Calu3 (cell line): ENCODE data around the gene MKRN1. TPM values are rescaled to one million over a fixed set of nuclear protein-coding genes. Genes with fewer than 3 reads are reported as not detected.

ENCODE experiments used
- BruUV-seq: library from RNA; stranded (reverse); fragments of 400-500 nt; replicated peaks from 2 replicates; lab custom pipeline; 2021; lab: Mats Ljungman, UMichigan
- CTCF ChIA-PET: fragments of 300-600 bp; sonication (Branson Sonifier 250); formaldehyde crosslinking; loops from one replicate; lab custom pipeline; 2022; ENCODE audit warnings: antibody characterized with exemption; lab: Charles Lee
- DNase-seq: peaks from one replicate; pipeline ENCODE4 v3.0.0; 2022
- H3K27ac Mint-ChIP-seq: one replicate; pipeline ENCODE4 v1.8.0; 2022; ENCODE audit warnings: mixed read lengths; ENCODE audit not compliant: unreplicated experiment
- H3K27me3 Mint-ChIP-seq: one replicate; pipeline ENCODE4 v1.8.0; 2022; ENCODE audit warnings: mixed read lengths; ENCODE audit not compliant: unreplicated experiment
- H3K36me3 Mint-ChIP-seq: one replicate; pipeline ENCODE4 v1.8.0; 2022; ENCODE audit warnings: mild to moderate bottlenecking, moderate library complexity, mixed read lengths; ENCODE audit not compliant: insufficient read depth, unreplicated experiment
- H3K4me1 Mint-ChIP-seq: one replicate; pipeline ENCODE4 v1.8.0; 2022; ENCODE audit warnings: mild to moderate bottlenecking, low read depth, mixed read lengths; ENCODE audit not compliant: unreplicated experiment
- H3K4me3 Mint-ChIP-seq: one replicate; pipeline ENCODE4 v1.8.0; 2022; ENCODE audit warnings: mild to moderate bottlenecking, low read depth, moderate library complexity, mixed read lengths; ENCODE audit not compliant: unreplicated experiment
- H3K9me3 Mint-ChIP-seq: one replicate; pipeline ENCODE4 v1.8.0; 2022; ENCODE audit warnings: low read depth, mixed read lengths; ENCODE audit not compliant: unreplicated experiment
- intact Hi-C: fragments of 100-400 bp; cut with micrococcal nuclease; formaldehyde crosslinking; loops from one replicate; pipeline ENCODE4 v1.10.0; 2022; ENCODE audit not compliant: unreplicated experiment
- total RNA-seq: library from RNA; stranded (reverse); gene quantifications from 2 replicates; pipeline ENCODE4 v1.2.3, GENCODE V29; 2022
- TF ChIP-seq, protein P1 (sequence below): fragments of 200-600 bp; IDR thresholded peaks from one replicate; pipeline ENCODE4 v1.8.0; 2022; ENCODE audit warnings: antibody characterized with exemption; ENCODE audit not compliant: unreplicated experiment

MKRN1 gene
- total RNA-seq, 1 experiment from 2014 or later, result 85.3 TPM

DNA sequence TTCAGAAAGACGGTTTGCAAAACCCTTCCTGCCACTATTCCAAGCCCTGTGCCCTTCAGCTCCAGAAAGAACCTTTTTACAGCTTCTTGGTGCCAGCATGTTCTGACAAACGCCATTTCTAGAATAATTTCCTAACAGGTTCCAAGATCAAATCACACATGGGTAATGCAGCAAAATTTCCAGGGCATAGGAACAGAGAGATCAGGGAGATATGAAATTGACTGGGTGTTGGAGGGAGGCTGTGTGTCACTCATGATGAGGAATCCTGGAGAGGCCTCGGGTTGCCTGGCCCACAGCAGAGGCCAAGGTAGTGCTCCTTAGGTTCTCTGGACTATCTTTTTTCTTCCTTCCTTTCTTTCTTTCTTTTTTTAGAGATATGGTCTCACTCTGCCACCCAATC, 45.9 kb downstream of the MKRN1 start:
- Mint-ChIP-seq H3K27ac (no peak overlapping the region), H3K27me3 (no peaks in the 10 kb centered on the region), H3K4me3 (no peak overlapping the region), H3K36me3 (no peaks in the 10 kb centered on the region), H3K4me1 (no peaks in the 10 kb centered on the region), H3K9me3 (no peaks in the 10 kb centered on the region)
- intact Hi-C loops, result no loop called here
- TF ChIP-seq, protein P1, sequence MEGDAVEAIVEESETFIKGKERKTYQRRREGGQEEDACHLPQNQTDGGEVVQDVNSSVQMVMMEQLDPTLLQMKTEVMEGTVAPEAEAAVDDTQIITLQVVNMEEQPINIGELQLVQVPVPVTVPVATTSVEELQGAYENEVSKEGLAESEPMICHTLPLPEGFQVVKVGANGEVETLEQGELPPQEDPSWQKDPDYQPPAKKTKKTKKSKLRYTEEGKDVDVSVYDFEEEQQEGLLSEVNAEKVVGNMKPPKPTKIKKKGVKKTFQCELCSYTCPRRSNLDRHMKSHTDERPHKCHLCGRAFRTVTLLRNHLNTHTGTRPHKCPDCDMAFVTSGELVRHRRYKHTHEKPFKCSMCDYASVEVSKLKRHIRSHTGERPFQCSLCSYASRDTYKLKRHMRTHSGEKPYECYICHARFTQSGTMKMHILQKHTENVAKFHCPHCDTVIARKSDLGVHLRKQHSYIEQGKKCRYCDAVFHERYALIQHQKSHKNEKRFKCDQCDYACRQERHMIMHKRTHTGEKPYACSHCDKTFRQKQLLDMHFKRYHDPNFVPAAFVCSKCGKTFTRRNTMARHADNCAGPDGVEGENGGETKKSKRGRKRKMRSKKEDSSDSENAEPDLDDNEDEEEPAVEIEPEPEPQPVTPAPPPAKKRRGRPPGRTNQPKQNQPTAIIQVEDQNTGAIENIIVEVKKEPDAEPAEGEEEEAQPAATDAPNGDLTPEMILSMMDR, result no peak
- no peak for DNase-seq
- no TSS peak for BruUV-seq
- CTCF ChIA-PET, result no interaction called here

DNA sequence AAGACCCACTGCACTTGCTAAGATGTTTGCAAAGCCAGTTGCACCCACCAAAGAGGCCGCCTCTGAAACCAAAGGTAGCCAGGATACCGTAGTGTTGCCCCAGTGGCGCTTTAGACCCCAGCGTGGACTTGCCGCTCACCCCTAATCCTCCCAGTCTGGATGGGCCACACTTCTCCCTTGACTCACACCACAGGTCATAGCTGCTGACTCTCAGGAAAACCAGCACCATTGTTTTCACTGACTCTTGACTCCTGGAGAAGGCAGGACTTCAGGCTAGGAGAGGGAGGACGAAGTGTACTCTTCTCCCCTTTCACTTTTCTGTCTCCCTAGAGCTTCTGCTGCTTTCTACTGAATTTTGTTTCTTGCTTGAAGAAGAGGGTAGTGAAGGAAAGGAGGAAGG, 53.2 kb downstream of the MKRN1 start:
- TF ChIP-seq, protein P1, result no peak
- Mint-ChIP-seq H3K4me1 (no peaks in the 10 kb centered on the region), H3K27me3 (no peaks in the 10 kb centered on the region), H3K36me3 (no peaks in the 10 kb centered on the region), H3K4me3 (no peak overlapping the region), H3K27ac (no peak overlapping the region), H3K9me3 (no peaks in the 10 kb centered on the region)
- CTCF ChIA-PET, result no interaction called here
- no TSS peak for BruUV-seq
- DNase-seq, result no peak
- intact Hi-C loops, result no loop called here

DNA sequence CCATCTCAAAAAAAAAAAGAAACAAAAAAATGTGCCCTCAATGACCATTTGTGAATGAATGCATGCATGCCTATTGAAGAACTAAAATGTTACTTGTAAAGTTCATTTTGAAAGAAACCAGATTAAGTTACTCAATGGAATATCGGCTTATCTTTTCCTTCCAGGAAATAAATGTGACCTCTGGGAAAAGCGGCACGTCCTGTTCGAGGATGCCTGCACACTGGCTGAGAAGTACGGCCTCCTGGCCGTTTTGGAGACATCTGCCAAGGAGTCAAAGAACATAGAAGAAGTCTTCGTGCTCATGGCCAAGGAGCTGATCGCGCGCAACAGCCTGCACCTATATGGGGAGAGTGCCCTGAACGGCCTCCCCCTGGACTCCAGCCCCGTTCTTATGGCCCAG, 53.6 kb downstream of the MKRN1 start:
- no peak overlapping the region for H3K27ac Mint-ChIP-seq
- H3K4me1 Mint-ChIP-seq, result no peaks in the 10 kb centered on the region
- H3K4me3 Mint-ChIP-seq, result no peak overlapping the region
- no peak for DNase-seq
- no TSS peak for BruUV-seq
- H3K36me3 Mint-ChIP-seq, result no peaks in the 10 kb centered on the region
- intact Hi-C loops, result no loop called here
- CTCF ChIA-PET, result interaction anchor here (0.6 kb wide), 1 partner anchor 116 kb away, joined by 3 read pairs; no protein-coding TSS in a partner anchor
- TF ChIP-seq, protein P1, result no peak
- no peaks in the 10 kb centered on the region for H3K27me3 Mint-ChIP-seq
- H3K9me3 Mint-ChIP-seq, result no peaks in the 10 kb centered on the region

DNA sequence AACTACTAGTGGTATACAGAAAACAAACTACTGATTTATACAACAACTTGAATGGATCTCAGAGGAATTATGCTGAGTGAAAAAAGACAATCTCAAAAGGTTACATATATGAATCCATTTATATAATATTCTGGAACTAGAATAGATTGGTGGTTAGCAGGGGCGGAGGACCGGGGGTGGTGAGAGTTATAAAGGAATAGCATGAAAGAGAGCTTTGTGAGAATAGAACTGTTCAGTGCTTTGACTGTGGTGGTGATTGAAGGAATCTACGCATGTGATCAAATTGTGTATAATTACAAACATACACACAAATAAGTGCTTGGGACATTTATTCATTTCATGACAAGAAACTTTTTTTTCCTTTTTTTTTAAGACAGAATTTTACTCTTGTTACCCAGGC, 55.8 kb downstream of the MKRN1 start:
- Mint-ChIP-seq H3K4me1 (no peaks in the 10 kb centered on the region), H3K36me3 (no peaks in the 10 kb centered on the region), H3K9me3 (no peaks in the 10 kb centered on the region), H3K4me3 (no peak overlapping the region), H3K27me3 (no peaks in the 10 kb centered on the region), H3K27ac (no peak overlapping the region)
- no peak for DNase-seq
- intact Hi-C loops, result no loop called here
- BruUV-seq, result no TSS peak
- TF ChIP-seq, protein P1, result no peak
- CTCF ChIA-PET, result no interaction called here
